Mesenchymal stem cell (in vitro differentiated cells and primary cell): ENCODE data around the gene CENPX.

Experiments
- DNase-seq: peaks from one replicate; pipeline ENCODE4 v3.0.0-alpha.2; 2013
- H2AFZ ChIP-seq: one replicate; pipeline ENCODE4 v1.6.1; 2013; ENCODE audit warnings: low read depth, mild to moderate bottlenecking, control low read depth, inconsistent platforms, low read length, moderate library complexity
- H2AK5ac ChIP-seq: 2 replicates; pipeline ENCODE4 v1.6.1; 2013; ENCODE audit warnings: low read length, moderate library complexity, mild to moderate bottlenecking, inconsistent platforms; ENCODE audit not compliant: severe bottlenecking
- H2BK120ac ChIP-seq: one replicate; pipeline ENCODE4 v1.6.1; 2013; ENCODE audit warnings: low read depth, mild to moderate bottlenecking, inconsistent platforms, low read length, moderate library complexity
- H2BK12ac ChIP-seq, 2 experiments: one replicate each; pipeline ENCODE4 v1.6.1; 2013; ENCODE audit warnings: inconsistent platforms in 2 of 2, low read length in 2 of 2, mild to moderate bottlenecking in 2 of 2, moderate library complexity in 2 of 2, control low read depth in 1 of 2
- H2BK15ac ChIP-seq: one replicate; pipeline ENCODE4 v1.6.1; 2013; ENCODE audit warnings: mild to moderate bottlenecking, low read depth, inconsistent platforms; ENCODE audit not compliant: poor library complexity, severe bottlenecking
- H2BK5ac ChIP-seq: 2 replicates; pipeline ENCODE4 v1.6.1; 2013; ENCODE audit warnings: low read depth, mild to moderate bottlenecking, low read length, control low read depth, inconsistent platforms; ENCODE audit not compliant: poor library complexity, severe bottlenecking
- H3K14ac ChIP-seq, 2 experiments: one replicate each; pipeline ENCODE4 v1.6.1; 2013; ENCODE audit warnings: inconsistent platforms in 2 of 2, low read length in 2 of 2, control low read depth in 1 of 2, mild to moderate bottlenecking in 1 of 2, moderate library complexity in 1 of 2
- H3K18ac ChIP-seq, 2 experiments: one replicate each; pipeline ENCODE4 v1.6.1; 2013; ENCODE audit warnings: inconsistent platforms in 2 of 2, low read length in 2 of 2, control low read depth in 1 of 2, low read depth in 1 of 2, mild to moderate bottlenecking in 1 of 2
- H3K23ac ChIP-seq, 2 experiments: one replicate each; pipeline ENCODE4 v1.6.1; 2013; ENCODE audit warnings: inconsistent platforms in 2 of 2, low read length in 2 of 2, mild to moderate bottlenecking in 2 of 2, moderate library complexity in 2 of 2, control low read depth in 1 of 2
- H3K27ac ChIP-seq: 2 replicates; pipeline ENCODE4 v1.5.1; 2013; ENCODE audit warnings: mild to moderate bottlenecking, moderate library complexity, low read length, control low read depth, inconsistent platforms; ENCODE audit not compliant: poor library complexity, severe bottlenecking
- H3K27me3 ChIP-seq, 2 experiments: 2 replicates each; pipeline versions ENCODE4 v1.6.1 to v1.7.0; 2013; ENCODE audit warnings: low read length in 2 of 2, mild to moderate bottlenecking in 2 of 2, moderate library complexity in 2 of 2, control low read depth in 1 of 2, inconsistent platforms in 1 of 2; ENCODE audit not compliant: control insufficient read depth in 1 of 2, insufficient read depth in 1 of 2
- H3K36me3 ChIP-seq, 2 experiments: 2 replicates each; pipeline versions ENCODE4 v1.6.1 to v1.7.0; 2013; ENCODE audit warnings: low read length in 2 of 2, control low read depth in 1 of 2, inconsistent platforms in 1 of 2, low read depth in 1 of 2, mild to moderate bottlenecking in 1 of 2; ENCODE audit not compliant: insufficient read depth in 2 of 2, control insufficient read depth in 1 of 2
- H3K4ac ChIP-seq, 2 experiments: one replicate each; pipeline ENCODE4 v1.6.1; 2013; ENCODE audit warnings: inconsistent platforms in 2 of 2, low read length in 2 of 2, mild to moderate bottlenecking in 2 of 2, moderate library complexity in 2 of 2, control low read depth in 1 of 2, low read depth in 1 of 2
- H3K4me1 ChIP-seq: 2 replicates; pipeline ENCODE4 v1.6.1; 2013; ENCODE audit warnings: low read depth, low read length, control low read depth; ENCODE audit not compliant: control insufficient read depth, insufficient read depth
- H3K4me2 ChIP-seq: 2 replicates; pipeline ENCODE4 v1.6.1; 2013; ENCODE audit warnings: low read length, mild to moderate bottlenecking, inconsistent platforms; ENCODE audit not compliant: poor library complexity, severe bottlenecking
- H3K4me3 ChIP-seq, 2 experiments: 2 replicates each; pipeline versions ENCODE4 v1.5.1 to v1.7.0; 2013; ENCODE audit warnings: low read length in 2 of 2, mild to moderate bottlenecking in 2 of 2, control low read depth in 1 of 2, low read depth in 1 of 2; ENCODE audit not compliant: insufficient read depth in 1 of 2
- H3K79me1 ChIP-seq: replicated peaks from 2 replicates; pipeline ENCODE4 v1.6.1; 2013; ENCODE audit warnings: mild to moderate bottlenecking, control low read depth, low read length, inconsistent platforms; ENCODE audit not compliant: poor library complexity, severe bottlenecking
- H3K9ac ChIP-seq: 2 replicates; pipeline ENCODE4 v1.7.0; 2013; ENCODE audit warnings: mild to moderate bottlenecking, low read length, moderate library complexity
- H3K9me3 ChIP-seq: 2 replicates; pipeline ENCODE4 v1.7.0; 2013; ENCODE audit warnings: mild to moderate bottlenecking, low read length; ENCODE audit not compliant: control insufficient read depth
- H4K8ac ChIP-seq: one replicate; pipeline ENCODE4 v1.6.1; 2013; ENCODE audit warnings: inconsistent platforms, mild to moderate bottlenecking, low read length, moderate library complexity
- H4K91ac ChIP-seq: one replicate; pipeline ENCODE4 v1.6.1; 2013; ENCODE audit warnings: mild to moderate bottlenecking, low read length, inconsistent platforms
- WGBS: methylation state at CpG from one replicate; pipeline ENCODE4 v1.1.7; 2013; ENCODE audit warnings: mixed read lengths; 5-methylcytosine and 5-hydroxymethylcytosine counted together

The CENPX gene

DNA sequence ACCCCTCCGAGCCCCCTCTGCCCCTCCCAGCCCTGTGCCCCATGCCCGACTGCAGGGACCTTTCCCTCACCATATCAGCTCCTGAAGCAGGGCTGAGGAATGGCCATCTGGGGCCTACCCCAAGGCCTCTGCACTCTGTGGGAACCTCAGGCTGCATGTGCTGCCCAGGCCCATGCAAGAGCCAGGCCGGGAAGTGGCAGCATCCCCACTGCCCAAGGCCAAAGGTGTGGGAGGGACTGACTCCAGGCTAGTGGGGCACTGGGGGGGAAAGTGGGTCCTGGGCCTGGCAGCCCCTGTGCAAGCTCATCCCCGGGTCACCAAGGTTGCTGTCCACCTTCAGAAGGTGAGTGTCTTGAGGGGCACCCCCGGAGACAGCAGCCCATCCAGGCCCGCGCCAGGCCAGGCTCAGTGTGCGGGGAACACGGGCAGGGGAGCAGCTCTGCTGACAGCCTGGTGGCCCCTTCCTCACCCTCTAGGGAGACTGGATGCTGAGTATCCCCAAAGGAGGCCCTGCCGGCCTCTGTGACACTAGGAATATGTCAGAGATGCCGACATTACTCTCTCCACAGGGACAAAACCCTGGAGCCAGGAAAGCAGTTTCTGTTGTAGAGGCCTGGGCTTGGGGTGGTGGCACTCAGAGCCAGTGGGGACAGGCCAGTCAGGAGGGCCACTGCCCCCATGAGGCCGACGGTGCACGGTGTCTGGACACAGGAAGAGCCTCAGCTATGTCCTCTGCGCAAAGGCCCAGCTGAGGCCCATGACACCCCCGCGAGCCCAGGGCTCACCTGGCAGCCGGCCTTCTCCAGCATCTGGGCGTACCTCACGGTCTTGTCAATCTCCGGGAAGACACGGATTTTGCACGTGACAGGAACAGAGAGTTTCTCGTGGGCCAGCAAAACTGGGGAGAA lies 39.7 kb upstream of the CENPX start:
- Histone ChIP-seq H2BK12ac (no peak overlapping the region), H4K8ac (no peak overlapping the region), H2BK120ac (no peak overlapping the region), H2AFZ (no peak overlapping the region), H3K27me3 (no peaks in the 10 kb centered on the region), H3K4ac (no peak overlapping the region), H3K27ac (no peak overlapping the region), H2AK5ac (no peak overlapping the region), H3K79me1 (peaks cover 15% of the 10 kb centered on the region), H3K9me3 (no peaks in the 10 kb centered on the region), H3K4me2 (no peak overlapping the region), H3K14ac (no peak overlapping the region), H3K18ac (no peak overlapping the region), H3K36me3 (peaks cover 58 to 71% of the 10 kb centered on the region in 2 experiments), H3K9ac (no peak overlapping the region), H2BK5ac (no peak overlapping the region), H2BK15ac (no peak overlapping the region), H3K4me3 (no peak overlapping the region), H3K23ac (no peak overlapping the region), H3K4me1 (peaks cover 25% of the 10 kb centered on the region), H4K91ac (no peak overlapping the region)
- 92% methylated on average over 23 of the region's 24 CpGs for WGBS
- no peak for DNase-seq

DNA sequence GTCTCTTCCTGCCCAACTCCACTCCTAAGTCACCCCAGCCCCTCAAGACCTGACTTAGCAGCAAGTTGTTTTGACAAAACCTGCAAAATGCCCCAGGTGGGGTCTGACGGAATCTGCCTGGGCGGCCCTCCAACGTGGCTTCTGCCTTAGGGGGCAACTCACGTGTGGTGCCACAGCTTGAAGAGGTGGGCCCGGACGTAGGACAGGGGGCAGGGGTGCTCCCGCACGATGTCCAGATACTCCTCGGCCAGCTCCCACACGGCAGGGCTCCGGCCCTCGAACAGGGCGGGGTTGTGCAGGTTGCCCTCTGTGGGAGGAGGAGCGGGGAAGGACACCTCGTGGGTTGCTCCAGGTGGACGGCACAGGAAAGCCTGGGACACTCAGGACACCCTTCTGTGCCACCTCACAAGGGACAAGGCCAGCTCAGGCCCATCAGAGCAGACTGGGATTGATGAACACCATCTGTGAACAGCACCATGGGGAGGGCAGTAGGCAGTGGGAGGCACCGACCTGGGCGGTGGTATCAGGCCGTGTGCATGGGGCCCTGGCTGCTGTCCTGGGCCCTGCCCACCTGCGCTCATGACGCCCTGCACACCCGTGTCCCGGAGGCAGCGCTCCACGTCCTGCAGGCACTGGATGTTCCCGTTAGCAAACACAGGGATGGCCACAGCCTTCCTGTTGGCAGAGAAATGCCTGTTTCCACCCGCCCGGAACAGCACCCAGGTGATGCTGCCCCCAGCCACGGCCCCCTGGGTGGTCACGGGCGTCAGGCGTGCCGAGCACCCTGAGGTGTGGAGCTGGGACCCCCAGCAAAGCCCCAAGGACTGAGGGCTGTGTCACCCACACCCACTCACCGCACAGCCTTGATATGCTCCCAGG lies 38.6 kb upstream of the CENPX start:
- Histone ChIP-seq H3K27me3 (no peaks in the 10 kb centered on the region), H2AFZ (no peak overlapping the region), H3K4ac (no peak overlapping the region), H2AK5ac (no peak overlapping the region), H3K4me3 (no peak overlapping the region), H4K91ac (no peak overlapping the region), H2BK5ac (no peak overlapping the region), H3K36me3 (peaks cover 67 to 81% of the 10 kb centered on the region in 2 experiments), H3K27ac (no peak overlapping the region), H3K4me1 (peaks cover 24% of the 10 kb centered on the region), H4K8ac (no peak overlapping the region), H2BK12ac (no peak overlapping the region), H3K9ac (no peak overlapping the region), H2BK15ac (no peak overlapping the region), H3K14ac (no peak overlapping the region), H3K4me2 (no peak overlapping the region), H3K79me1 (peaks cover 17% of the 10 kb centered on the region), H2BK120ac (no peak overlapping the region), H3K23ac (no peak overlapping the region), H3K18ac (no peak overlapping the region), H3K9me3 (no peaks in the 10 kb centered on the region)
- 94% methylated on average over 33 of the region's 34 CpGs for WGBS
- no peak for DNase-seq

DNA sequence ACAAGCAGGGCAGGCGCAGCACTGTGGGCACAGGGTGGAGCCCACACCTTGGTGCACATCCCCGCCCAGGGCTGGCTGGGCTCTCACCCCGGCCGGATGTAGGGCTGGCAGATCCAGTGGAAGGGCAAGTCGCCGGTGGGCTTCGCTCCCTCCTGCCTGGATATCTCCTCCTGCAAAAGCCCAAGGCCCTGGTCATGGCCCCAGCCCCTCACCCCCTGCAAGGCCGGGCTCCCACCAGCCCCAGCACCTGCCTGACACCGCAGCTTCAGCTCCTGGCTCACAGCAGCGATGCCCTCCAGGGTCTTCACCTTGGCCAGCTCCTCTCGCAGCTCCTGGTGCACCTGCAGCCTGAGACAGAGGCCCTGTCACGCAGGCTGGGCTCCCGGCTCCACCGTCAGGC lies 37.9 kb upstream of the CENPX start:
- Histone ChIP-seq H3K18ac (no peak overlapping the region), H3K4me1 (peaks cover 21% of the 10 kb centered on the region), H3K27me3 (no peaks in the 10 kb centered on the region), H2AK5ac (no peak overlapping the region), H4K91ac (no peak overlapping the region), H3K36me3 (peaks cover 74 to 88% of the 10 kb centered on the region in 2 experiments), H3K4me3 (no peak overlapping the region), H2BK12ac (no peak overlapping the region), H4K8ac (no peak overlapping the region), H3K14ac (no peak overlapping the region), H3K27ac (no peak overlapping the region), H2BK15ac (no peak overlapping the region), H3K79me1 (peaks cover 16% of the 10 kb centered on the region), H2BK5ac (no peak overlapping the region), H2AFZ (no peak overlapping the region), H3K4ac (no peak overlapping the region), H3K23ac (no peak overlapping the region), H3K9ac (no peak overlapping the region), H3K9me3 (no peaks in the 10 kb centered on the region), H2BK120ac (no peak overlapping the region), H3K4me2 (no peak overlapping the region)
- no peak for DNase-seq
- 91% methylated on average over 14 of the region's 14 CpGs for WGBS

DNA sequence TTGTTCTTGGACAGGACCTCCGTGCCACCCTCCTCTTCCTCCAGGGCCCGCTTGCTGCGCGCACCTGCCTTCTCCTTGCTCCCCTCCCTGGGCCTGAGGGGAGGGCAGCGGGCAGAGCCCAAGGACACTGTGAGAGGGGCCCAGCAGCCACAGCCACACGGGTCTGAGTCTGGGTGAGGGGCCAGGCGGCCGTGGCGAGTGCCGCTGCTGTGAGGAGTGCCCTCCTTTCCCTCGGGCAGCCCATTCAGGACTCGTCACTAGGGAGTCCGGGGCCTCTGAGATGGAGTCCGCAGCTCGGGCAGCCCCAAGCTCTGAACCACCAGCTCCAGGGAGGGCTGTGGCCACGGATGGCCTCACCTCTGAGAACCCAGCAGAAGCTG lies 37.3 kb upstream of the CENPX start:
- Histone ChIP-seq H3K79me1 (peaks cover 21% of the 10 kb centered on the region), H3K4me1 (peaks cover 23% of the 10 kb centered on the region), H2BK120ac (no peak overlapping the region), H2BK12ac (no peak overlapping the region), H3K14ac (no peak overlapping the region), H2BK15ac (no peak overlapping the region), H3K4me3 (no peak overlapping the region), H3K27me3 (no peaks in the 10 kb centered on the region), H3K9me3 (no peaks in the 10 kb centered on the region), H4K91ac (no peak overlapping the region), H3K4me2 (no peak overlapping the region), H3K4ac (no peak overlapping the region), H4K8ac (no peak overlapping the region), H2BK5ac (no peak overlapping the region), H3K27ac (no peak overlapping the region), H3K9ac (no peak overlapping the region), H2AK5ac (no peak overlapping the region), H3K23ac (no peak overlapping the region), H3K18ac (no peak overlapping the region), H3K36me3 (peaks cover 78 to 94% of the 10 kb centered on the region in 2 experiments), H2AFZ (no peak overlapping the region)
- DNase-seq: no peak
- WGBS: 94% methylated on average over 16 of the region's 16 CpGs
